GM21529 (cell line): ENCODE data around the gene TNS3.
"Not testable (repeated sequence)": the region's sequence is repeated elsewhere in the genome, so short reads cannot be mapped to it uniquely, and the experiment has no call there.

Source experiments
- ATAC-seq: cut with Tn5 transposase; IDR thresholded peaks from one replicate; pipeline ENCODE4 v1.9.1; 2021; ENCODE audit not compliant: unreplicated experiment

Gene TNS3

DNA sequence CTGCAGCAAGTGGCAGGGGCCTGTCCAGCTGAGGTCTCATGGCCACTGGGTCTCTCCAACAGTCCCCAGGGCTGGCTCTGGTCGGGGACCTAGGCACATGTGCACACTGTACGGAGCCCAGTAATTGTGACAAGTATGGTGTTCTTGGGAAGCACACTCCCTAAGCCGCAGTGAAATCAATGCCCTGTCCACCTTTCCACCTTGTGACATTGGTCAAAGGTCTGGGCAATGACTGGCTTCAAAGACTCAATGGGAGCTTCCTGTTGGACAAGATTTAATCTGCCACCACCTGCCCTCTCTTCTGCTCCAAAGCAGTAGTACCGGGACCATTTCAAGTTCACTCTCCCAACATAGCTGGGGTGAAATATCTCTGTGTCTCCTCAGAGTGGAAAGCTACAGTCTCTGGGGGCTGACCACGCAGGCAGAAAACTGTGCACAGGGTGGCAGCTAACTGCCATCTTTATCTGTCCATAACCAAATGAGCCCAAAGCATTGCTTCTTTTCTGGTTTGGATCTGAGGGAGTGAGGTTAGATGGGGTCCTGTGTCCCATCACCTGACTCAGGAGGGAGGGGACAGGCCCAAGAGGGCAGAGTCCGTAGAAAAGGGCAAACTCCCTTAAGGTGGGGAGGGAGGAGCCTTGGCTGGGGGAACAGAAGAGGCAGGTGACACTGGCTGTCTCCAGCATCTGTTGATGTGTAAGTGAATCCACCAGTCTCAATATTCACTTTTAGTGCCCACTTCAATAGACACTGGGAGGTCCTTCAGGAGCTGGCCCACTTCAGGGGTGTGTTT is 307.7 kb downstream of the TNS3 start:
- ATAC-seq: no peak

DNA sequence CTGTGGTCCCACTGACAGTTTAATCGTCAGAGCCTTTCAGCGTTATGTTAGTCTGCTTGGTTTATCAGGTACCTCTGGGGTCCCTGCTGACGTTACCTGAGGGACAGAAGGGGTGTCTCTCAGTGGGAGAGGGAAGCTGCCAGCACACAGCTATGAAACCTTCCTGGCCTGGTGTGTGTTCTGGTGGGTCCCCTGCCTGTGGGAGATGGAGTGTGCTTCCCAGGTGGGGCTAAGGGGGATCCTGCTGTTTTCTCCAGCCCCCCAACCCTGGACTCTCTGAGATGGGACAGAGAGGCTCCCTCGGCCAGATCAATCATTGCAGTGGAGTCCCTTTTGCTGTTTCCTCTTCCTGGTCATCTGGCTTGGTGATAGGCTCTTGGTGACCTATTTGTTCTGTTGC is 308.8 kb downstream of the TNS3 start:
- ATAC-seq: no peak

DNA sequence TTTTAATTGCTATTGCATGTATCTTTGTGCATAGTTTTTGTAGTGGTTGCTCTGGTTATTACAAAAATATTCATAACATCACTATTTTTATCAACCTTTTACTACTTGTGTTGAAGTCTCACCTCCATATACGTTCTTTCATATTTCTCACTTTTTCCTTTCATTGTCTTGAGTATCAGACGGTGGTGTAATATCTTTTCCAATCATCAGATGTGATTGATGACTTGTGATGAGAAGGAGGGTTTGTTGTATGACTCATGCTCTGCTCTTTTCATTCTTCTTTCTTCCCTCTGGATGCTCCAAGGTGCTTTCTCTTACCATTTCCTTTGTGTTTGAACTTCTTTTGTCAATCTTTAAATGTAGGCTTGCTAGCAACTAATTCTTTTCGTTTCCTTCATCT is 310.2 kb downstream of the TNS3 start:
- no peak for ATAC-seq

DNA sequence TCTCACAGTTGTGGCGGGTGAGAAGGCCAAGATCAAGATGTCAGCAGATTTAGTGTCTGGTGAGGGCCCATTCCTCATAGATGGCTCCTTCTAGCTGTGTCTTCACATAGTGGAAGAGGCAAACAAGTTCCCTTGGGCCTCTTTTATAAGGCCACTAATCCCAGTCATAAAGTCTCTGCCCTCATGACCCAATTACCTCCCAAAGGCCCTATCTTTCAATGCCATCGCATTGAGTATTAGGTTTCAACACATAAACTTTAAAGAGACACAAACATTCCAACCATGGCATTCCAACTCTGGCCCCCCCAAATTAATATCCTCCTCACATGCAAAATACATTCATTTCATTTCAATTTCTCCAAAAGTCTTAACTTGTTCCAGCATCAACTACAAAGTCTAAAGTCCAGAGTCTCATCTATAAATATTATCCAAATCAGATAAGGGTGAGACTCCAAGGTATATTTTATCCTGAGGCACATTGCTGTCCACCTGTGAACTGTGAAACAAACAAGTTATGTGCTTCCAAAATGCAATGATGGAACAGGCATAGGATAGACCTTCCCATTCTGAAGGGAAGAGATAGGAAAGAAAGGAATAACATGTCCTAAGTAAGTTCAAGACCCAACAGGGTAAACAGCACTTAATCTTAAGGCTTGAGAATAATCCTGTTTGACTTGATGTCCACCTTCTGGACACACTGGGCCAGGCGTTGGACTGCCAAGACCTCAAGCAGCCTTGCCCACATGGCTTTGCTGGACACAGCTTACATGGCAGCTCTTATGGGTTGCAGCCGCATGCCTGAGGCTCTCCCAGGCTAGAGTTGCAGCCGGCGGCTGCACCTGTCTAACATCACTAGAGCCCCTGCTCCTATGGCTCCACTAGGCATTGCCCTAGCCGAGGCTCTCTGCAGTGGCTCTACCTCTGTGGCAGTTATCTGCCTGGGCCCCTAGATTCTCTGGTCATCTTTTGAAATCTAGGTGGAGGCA is 312.8 kb downstream of the TNS3 start:
- ATAC-seq: no peak

DNA sequence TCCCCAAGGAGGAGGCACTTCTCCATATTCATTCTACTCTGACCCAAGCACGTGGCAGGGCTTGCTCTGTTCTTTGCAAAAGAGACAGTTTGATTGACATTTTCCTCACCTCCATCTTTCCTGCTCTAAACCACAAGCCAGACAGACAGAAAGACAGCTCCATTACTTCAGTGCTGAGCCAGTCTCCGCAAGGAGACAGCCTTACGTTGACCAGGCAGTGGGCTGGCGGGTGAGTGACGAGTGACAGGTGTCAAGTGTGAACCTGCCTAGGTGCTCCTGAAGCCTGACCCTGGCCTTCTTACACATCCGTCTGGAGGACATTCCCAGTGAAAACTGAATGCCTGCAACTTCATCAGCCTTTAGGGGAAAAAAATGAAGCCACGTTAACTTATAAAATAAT is 314.6 kb downstream of the TNS3 start:
- no peak for ATAC-seq

DNA sequence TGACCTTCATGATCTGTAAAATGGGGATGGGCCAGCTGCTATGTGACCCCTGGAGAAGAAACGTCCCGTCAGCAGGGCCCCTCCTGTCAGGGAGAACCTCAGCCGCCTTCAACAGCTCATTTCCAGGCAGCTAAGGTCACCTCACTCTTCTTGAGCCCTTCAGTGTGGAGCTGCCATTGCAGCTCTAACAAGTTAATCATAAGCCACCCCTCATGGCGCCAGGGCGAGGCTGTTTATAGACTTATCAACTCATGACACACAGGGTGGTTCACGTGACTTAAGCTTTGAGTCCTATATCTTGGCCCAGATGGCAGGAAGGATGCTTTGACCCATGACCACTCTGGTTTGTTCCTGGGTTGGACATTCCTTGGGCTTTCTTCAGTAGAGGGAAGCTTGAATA is 315.1 kb downstream of the TNS3 start:
- no peak for ATAC-seq

DNA sequence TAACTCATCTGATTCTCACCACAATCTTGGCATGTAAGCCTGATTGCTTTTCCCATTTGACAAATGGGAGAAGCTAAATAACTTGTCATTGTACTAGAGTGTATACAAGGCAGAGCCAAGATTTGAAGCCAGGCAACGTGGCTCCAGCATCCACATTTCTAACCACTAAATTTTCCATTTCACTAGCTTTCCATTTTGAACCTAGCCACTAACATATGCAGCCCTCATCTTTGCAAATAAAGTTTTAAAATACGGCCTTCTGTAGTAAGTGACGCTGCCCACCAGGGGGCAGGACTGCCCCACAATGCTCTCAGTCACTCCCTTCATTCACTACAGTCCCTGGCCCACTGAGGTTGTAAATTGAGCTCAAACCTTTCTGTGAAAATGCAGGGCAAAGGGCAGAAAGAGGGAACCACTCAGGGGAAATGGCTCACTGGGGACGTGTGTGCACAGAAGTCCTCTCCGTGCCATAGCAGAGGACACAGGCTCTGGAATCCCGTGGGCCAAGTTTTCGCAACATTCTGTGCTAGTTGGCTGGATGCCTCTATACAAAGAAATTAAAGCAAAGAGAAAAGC is 315.7 kb downstream of the TNS3 start:
- peak; percentile 88 for ATAC-seq

DNA sequence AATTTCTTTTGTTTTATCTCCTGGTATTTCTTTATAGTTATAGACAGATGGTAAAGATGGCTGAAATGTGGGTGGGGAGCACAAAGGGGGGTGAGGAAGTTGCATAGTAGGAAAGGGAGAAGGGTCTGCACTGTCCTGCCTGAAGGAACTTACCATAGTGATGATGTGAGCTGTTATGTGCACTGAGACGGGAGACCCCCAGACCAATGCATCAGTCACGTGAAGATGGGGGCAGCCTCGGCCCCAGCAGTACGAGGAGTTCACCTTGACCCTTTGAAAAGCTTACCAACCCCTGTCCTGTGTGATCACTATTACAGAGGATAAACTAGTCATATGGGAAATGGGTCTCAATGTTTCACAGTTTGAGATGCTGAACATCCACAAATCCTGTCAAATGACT is 316.3 kb downstream of the TNS3 start:
- ATAC-seq: no peak

DNA sequence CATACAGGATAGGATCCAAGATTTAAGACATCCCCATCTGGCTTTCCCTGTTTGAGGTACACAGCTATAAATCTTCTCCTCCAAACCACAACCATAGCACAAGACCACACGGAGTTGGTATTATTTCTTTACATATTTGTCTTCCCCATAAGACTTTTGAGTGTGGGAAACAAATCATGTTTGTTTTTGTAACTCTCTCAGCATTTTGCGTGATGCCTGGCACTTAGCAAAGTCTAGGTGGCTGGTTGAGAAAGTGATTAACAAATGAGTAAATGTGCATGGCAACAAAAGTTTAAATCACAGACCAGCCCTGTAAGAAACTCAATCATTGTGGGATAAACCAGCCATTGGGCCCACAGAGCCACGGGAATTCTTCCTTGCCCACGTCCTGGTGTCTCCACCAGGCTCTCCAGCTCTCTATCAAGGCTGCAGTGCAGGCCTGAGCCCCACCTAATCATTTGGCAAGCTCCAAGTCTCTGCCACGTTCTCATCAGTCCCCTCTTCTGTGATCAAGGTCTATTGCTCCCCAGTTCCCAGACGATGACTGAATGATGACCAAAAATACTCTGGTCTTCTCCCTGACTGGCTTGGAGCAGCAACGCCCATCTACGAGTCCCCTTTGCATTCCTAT is 317.8 kb downstream of the TNS3 start:
- ATAC-seq: no peak

DNA sequence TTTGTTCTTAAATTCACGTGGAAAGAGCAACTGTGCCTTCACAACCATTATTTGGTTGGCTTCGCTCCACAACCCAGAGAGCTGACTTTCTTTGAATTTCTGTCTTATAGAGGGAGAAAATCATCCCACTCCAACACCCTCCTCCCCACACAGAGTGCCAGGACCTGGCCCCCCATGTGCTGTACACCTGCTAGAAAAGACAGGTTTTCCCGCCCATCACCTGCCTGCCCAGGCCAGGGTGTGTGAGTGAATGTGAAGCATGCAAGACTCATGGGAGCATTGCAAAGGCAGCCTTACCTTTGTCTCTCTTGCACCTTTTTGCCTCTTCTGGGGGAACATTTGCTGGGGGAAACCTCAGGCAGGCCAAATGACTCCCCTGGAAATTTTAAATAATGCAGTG is 319.0 kb downstream of the TNS3 start:
- ATAC-seq: no peak

DNA sequence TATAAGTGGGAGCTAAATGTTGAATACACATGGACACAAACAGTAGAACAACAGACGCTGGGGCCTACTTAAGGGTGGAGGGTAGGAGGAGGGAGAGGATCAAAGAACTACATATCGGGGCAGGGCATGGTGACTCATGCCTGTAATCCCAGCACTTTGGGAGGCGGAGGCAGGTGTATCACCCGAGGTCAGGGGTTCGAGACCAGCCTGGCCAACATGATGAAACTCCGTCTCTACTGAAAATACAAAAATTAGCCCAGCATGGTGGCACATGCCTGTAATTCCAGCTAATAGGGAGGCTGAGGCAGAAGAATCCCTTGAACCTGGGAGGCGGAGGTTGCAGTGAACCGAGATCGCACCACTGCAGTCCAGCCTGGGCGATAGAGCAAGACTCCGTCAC is 319.8 kb downstream of the TNS3 start:
- ATAC-seq: not testable (repeated sequence)

DNA sequence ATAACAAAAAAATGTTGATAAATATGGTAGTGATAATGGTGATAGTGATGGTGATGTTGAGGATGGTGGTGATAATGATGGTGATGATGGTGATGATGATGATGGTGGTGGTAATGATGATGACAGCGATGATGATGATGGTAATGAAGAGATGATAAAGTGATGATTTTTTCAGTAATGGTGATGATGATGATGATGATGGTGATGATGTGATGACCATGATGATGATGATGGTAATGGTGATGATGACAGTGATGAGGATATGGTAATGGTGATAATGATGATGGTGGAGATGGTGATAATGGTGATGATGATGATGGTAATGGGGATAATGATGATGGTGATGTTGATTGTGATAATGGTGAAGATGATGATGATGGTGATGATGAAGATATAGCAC is 321.6 kb downstream of the TNS3 start:
- ATAC-seq: no peak

DNA sequence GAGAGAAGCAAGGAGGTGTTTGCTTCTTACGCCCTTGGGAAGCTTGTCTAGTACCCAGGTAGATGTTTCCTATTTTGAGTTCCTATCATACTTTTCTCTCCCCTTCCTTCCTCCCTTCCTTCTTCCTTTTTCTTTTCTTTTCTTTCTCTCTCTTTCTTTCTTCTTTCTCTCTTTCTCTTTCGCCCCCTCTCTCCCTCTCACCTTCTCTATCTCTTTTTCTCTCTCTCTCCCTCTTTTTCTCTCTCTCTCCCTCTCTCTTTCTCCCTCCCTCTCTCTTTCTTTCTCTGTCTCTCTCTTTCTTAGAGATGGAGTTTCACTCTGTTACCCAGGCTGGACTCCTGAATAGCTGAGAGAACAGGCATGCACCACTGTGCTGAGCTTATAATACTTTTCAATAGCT is 322.2 kb downstream of the TNS3 start:
- no peak for ATAC-seq

DNA sequence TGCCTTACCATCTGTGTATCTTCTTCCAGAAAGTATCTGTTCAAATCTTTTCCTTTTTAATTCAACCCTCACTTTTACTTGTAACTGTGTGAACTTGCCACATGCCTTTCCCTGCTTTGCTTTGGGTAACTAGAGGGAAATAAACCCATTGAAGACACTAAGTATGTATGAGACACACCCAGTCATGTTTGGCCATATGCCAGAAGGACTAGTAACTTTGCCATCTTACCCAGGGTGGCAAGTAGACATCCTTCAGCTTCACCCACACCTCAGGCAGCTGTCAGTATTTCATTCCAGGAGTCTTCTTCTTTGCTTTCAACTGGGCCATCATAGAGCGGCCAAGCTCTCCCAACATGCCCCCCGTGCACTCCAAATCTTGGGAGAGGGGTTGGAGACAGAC is 323.1 kb downstream of the TNS3 start:
- ATAC-seq: no peak

DNA sequence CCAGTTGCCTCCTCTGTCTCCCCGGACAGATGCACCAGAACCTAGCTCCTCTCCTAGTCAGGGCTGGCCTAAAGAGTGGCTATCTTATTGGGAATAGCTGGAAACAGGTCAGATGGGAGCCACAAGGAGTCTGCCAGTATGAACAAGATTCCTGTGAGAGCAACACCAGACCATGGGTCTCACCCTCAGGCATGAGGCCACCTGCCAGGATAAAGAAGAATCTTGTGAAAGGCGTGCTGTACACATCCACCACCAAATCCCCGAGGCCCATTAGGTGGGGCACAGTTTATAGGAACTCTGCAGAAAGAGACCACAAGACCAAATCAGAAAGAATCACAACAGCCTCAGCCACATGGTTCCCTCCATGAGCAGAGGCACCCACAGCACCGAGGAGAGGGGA is 325.9 kb downstream of the TNS3 start:
- no peak for ATAC-seq

DNA sequence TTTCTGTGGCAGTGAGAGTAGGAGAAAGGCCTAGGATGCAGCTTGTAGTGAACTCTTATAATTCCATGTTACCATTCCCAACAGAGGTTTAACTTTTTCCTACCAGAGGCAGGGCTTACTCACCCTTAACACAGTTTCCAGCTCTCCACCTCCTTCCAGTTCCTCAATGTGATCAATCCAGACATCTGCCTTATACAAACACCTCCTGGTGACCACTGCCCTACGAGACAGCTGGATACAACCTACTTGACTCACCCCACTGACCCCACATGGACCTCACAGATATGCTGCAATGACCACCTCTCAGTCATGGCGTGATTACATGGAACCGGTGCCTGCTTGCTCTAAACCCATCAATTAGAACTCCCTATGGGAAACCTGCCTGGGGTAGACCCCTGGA is 326.5 kb downstream of the TNS3 start:
- ATAC-seq: no peak

DNA sequence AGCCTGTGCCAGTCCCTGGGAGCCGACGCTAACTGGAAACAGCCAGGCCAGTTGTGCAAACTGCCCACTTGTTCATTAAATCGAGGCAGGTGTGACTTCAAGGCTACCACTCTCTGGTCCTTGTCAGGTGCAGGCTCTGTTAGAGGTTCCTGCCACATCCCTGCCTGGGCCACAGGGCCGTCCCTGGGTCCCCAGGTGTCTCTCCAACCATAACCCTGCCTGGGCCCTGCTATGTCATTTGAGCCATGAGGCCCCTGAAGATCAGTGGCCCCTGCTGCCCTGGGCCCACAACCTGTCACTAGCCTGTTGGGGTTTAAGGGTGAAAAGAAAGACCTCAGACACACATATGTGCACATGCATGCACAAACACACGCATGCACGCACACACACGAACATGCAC is 326.9 kb downstream of the TNS3 start:
- ATAC-seq: no peak

DNA sequence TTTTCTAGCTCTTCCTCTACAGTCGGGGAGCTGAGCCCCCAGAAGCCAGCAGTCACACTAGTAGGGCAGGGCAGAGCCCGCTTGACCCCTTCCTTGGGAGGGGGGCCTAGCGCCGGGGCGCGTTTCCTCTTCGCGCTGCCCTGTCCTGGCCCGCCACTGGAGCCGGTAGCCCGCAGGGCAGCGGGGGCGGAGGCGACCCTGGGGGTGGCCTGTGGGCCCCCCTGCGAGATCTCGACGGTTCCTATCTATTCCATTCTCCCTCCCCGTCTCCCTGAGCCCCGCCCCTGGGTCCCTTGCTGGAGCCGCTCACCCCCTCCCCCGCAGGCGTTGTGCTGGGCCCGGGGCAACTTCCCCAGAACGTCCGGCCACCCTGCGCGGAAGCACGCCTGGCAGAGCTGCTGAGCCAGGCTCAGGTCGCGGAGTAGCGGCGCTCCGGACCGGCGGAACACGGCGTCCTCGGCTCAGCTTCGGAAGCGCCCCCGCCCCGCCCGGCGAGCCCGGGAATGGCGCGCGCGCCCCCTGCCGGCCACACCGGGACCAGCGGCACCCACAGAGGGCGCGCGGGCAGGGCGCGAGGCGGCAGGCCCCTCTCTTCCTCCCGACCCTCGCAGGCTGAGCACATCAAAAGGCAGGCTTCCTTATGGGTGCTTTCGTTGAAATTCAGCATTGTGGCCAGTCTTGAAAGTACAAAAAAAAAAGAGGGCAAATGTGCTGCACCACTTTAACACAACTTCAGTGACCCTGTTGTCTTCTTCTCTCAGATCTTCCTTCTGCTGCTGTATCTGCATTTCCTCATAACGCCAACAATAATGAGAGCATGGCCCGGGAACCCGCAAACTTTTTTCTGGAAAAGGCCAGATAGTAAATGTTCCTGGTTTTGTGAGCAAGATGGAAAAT is 327.6 kb downstream of the TNS3 start:
- peak; percentile 87 for ATAC-seq

DNA sequence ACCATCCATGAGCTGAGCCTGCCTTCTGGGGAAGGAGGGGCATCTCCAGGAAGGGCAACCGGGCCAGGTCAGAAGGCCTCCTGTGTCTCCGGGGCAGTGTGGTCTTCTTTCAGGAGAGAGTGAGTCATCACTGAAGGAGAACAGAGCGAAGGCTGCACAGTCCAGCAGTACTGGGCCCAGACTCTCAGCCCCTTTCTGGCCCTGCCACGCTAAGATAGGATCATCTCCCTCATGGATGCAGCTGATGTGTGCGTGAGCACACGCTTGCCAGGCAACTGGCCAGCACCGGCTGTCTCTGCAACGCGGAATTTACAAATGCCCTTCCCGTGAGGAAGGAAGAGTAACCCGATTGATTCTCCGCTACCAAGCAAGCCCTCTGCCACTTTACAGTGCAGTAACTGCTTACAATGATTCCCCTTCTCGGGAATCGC is 328.2 kb downstream of the TNS3 start:
- peak; percentile 31 for ATAC-seq

DNA sequence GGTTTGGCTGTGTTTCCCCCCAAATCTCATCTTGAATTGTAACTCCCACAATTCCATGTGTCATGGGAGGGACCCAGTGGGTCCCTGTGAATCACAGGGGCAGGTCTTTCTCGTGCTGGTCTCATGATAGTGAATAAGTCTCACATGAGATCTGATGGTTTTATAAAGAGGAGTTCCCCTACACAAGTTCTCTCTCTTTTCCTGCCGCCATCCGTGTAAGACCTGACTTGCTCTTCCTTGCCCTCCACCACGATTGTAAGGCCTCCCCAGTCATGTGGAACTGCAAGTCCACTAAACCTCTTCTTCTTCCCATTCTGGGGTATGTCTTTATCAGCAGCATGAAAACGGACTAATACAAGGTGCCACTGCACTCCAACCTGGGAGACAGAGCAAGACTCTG is 329.2 kb downstream of the TNS3 start:
- no peak for ATAC-seq
